HG03159 (cell line): ENCODE data around the gene YES1.
A peak's percentile ranks its signal among the peaks of the same experiment; 100 is the strongest.
"Not testable (repeated sequence)": the region's sequence is repeated elsewhere in the genome, so short reads cannot be mapped to it uniquely, and the experiment has no call there.

Source experiments
- ATAC-seq: cut with Tn5 transposase; IDR thresholded peaks from one replicate; pipeline ENCODE4 v1.9.1; 2021; ENCODE audit warnings: mild to moderate bottlenecking, moderate library complexity; ENCODE audit not compliant: unreplicated experiment

Gene YES1

GRCh38 chr18:686339-687111 lies 125.5 kb downstream of the YES1 start:
- no peak for ATAC-seq

- no peak for ATAC-seq
Observed at GRCh38 chr18:685438-685837, 126.6 kb downstream of the YES1 start.

- ATAC-seq = no peak
Observed at GRCh38 chr18:683531-683930, 128.5 kb downstream of the YES1 start.

GRCh38 chr18:682833-683232 lies 129.2 kb downstream of the YES1 start:
- ATAC-seq = no peak

- ATAC-seq = not testable (repeated sequence)
Observed at GRCh38 chr18:682416-682815, 129.6 kb downstream of the YES1 start.

- ATAC-seq = no peak
Observed at GRCh38 chr18:681985-682384, 130.1 kb downstream of the YES1 start.

GRCh38 chr18:680392-680791 lies 131.7 kb downstream of the YES1 start:
- ATAC-seq = no peak

- no peak for ATAC-seq
Observed at GRCh38 chr18:679516-679915, 132.5 kb downstream of the YES1 start.

GRCh38 chr18:678482-679182 lies 133.4 kb downstream of the YES1 start:
- ATAC-seq = no peak

GRCh38 chr18:677951-678381 lies 134.1 kb downstream of the YES1 start:
- no peak for ATAC-seq

- ATAC-seq = peak; percentile 63
Observed at GRCh38 chr18:677145-677544, 134.9 kb downstream of the YES1 start.

- ATAC-seq = no peak
Observed at GRCh38 chr18:676736-677135, 135.3 kb downstream of the YES1 start.

GRCh38 chr18:676069-676468 lies 136.0 kb downstream of the YES1 start:
- ATAC-seq = no peak

- no peak for ATAC-seq
Observed at GRCh38 chr18:675307-675706, 136.7 kb downstream of the YES1 start.

- no peak for ATAC-seq
Observed at GRCh38 chr18:673769-674168, 138.3 kb downstream of the YES1 start.

- no peak for ATAC-seq
Observed at GRCh38 chr18:673317-673716, 138.7 kb downstream of the YES1 start.
